IMR-90 (cell line): ENCODE data around the gene ARX. TPM values are rescaled to one million over a fixed set of nuclear protein-coding genes. Genes with fewer than 3 reads are reported as not detected.

Experiments
- ATAC-seq: fragments of 200-7000 bp; cut with Tn5 transposase; 2 replicates; pipeline ENCODE4 v1.9.1; 2020; ENCODE audit warnings: low read depth, mild to moderate bottlenecking, moderate library complexity
- BruUV-seq: library from RNA; stranded (reverse); fragments of 400-500 nt; replicated peaks from 2 replicates; lab custom pipeline; 2021; lab: Mats Ljungman, UMichigan
- CTCF ChIA-PET: fragments of 300-600 bp; formaldehyde crosslinking; extraction: SDS; loops from one replicate; lab custom pipeline; 2021; ENCODE audit warnings: antibody characterized with exemption; lab: Yijun Ruan, JAX
- POLR2A ChIA-PET: fragments of 300-600 bp; sonication (Branson Sonifier 250); formaldehyde crosslinking; loops from one replicate; lab custom pipeline; 2022; ENCODE audit warnings: antibody characterized with exemption; ENCODE audit not compliant: unreplicated experiment; lab: Charles Lee
- DNase-seq: peaks from one replicate; pipeline ENCODE4 v3.0.0; 2013
- H2AFZ ChIP-seq: replicated peaks from 2 replicates; pipeline ENCODE3; 2013; ENCODE audit warnings: low read length, mild to moderate bottlenecking; ENCODE audit not compliant: poor library complexity
- H2AK5ac ChIP-seq: 2 replicates; pipeline ENCODE4 v1.6.1; 2013; ENCODE audit warnings: low read depth, low read length, inconsistent platforms
- H2AK9ac ChIP-seq: replicated peaks from 2 replicates; pipeline ENCODE3; 2013; ENCODE audit warnings: mild to moderate bottlenecking, low read depth, low read length, moderate library complexity; ENCODE audit not compliant: poor library complexity
- H2BK120ac ChIP-seq: 2 replicates; pipeline ENCODE4 v1.6.1; 2013; ENCODE audit warnings: low read depth, low read length, inconsistent platforms
- H2BK15ac ChIP-seq: 3 replicates; pipeline ENCODE4 v1.6.1; 2013; ENCODE audit warnings: low read depth, low read length, inconsistent platforms
- H2BK20ac ChIP-seq: 2 replicates; pipeline ENCODE4 v1.6.1; 2013; ENCODE audit warnings: low read depth, mild to moderate bottlenecking, inconsistent platforms, low read length, moderate library complexity
- H2BK5ac ChIP-seq: 2 replicates; pipeline ENCODE4 v1.6.1; 2013; ENCODE audit warnings: mild to moderate bottlenecking, low read depth, low read length, inconsistent platforms; ENCODE audit not compliant: poor library complexity, severe bottlenecking
- H3K14ac ChIP-seq: replicated peaks from 2 replicates; pipeline ENCODE4 v1.6.1; 2013; ENCODE audit warnings: low read depth, low read length, inconsistent platforms
- H3K18ac ChIP-seq: 2 replicates; pipeline ENCODE4 v1.6.1; 2013; ENCODE audit warnings: low read depth, low read length, control low read depth
- H3K23ac ChIP-seq: 2 replicates; pipeline ENCODE4 v1.6.1; 2013; ENCODE audit warnings: low read depth, low read length, inconsistent platforms
- H3K27ac ChIP-seq: 2 replicates; pipeline ENCODE4 v1.5.1; 2013; ENCODE audit warnings: mild to moderate bottlenecking, control low read depth, low read length; ENCODE audit not compliant: insufficient read depth
- H3K27me3 ChIP-seq: 2 replicates; pipeline ENCODE4 v1.6.1; 2013; ENCODE audit warnings: low read length; ENCODE audit not compliant: control insufficient read depth, insufficient read depth
- H3K36me3 ChIP-seq: 2 replicates; pipeline ENCODE4 v1.6.1; 2013; ENCODE audit warnings: low read length, mixed read lengths; ENCODE audit not compliant: control insufficient read depth, insufficient read depth
- H3K4ac ChIP-seq: 2 replicates; pipeline ENCODE4 v1.6.1; 2013; ENCODE audit warnings: low read depth, low read length, inconsistent platforms
- H3K4me1 ChIP-seq: 2 replicates; pipeline ENCODE4 v1.6.1; 2013; ENCODE audit warnings: low read length, mixed read lengths; ENCODE audit not compliant: control insufficient read depth, insufficient read depth
- H3K4me2 ChIP-seq: 2 replicates; pipeline ENCODE4 v1.6.1; 2013; ENCODE audit warnings: low read depth, mild to moderate bottlenecking, control low read depth, low read length, moderate library complexity
- H3K4me3 ChIP-seq: 2 replicates; pipeline ENCODE4 v1.5.1; 2013; ENCODE audit warnings: low read depth, mild to moderate bottlenecking, control low read depth, low read length, moderate library complexity; ENCODE audit not compliant: insufficient read depth
- H3K56ac ChIP-seq: 2 replicates; pipeline ENCODE4 v1.6.1; 2013; ENCODE audit warnings: low read length, inconsistent platforms; ENCODE audit not compliant: insufficient read depth; ENCODE audit errors: extremely low read depth
- H3K79me1 ChIP-seq, 2 experiments: 2 replicates each; pipeline ENCODE4 v1.6.1; 2013; ENCODE audit warnings: low read length in 2 of 2, inconsistent platforms in 1 of 2, low read depth in 1 of 2
- H3K9ac ChIP-seq: 2 replicates; pipeline ENCODE4 v1.6.1; 2013; ENCODE audit warnings: low read depth, low read length, control low read depth
- H3K9me1 ChIP-seq: 2 replicates; pipeline ENCODE4 v1.6.1; 2013; ENCODE audit warnings: low read length, inconsistent platforms; ENCODE audit not compliant: insufficient read depth
- H3K9me3 ChIP-seq: 2 replicates; pipeline ENCODE4 v1.6.1; 2013; ENCODE audit warnings: low read length; ENCODE audit not compliant: control insufficient read depth, insufficient read depth
- H4K20me1 ChIP-seq: 2 replicates; pipeline ENCODE4 v1.6.1; 2013; ENCODE audit warnings: low read length, inconsistent platforms; ENCODE audit not compliant: insufficient read depth
- H4K5ac ChIP-seq: 2 replicates; pipeline ENCODE4 v1.6.1; 2013; ENCODE audit warnings: mild to moderate bottlenecking, low read depth, low read length, control low read depth
- H4K8ac ChIP-seq, 2 experiments: 2 replicates each; pipeline ENCODE4 v1.6.1; 2013; ENCODE audit warnings: low read depth in 2 of 2, low read length in 2 of 2, control low read depth in 1 of 2, inconsistent platforms in 1 of 2
- H4K91ac ChIP-seq: 2 replicates; pipeline ENCODE4 v1.6.1; 2013; ENCODE audit warnings: low read depth, low read length, inconsistent platforms; ENCODE audit not compliant: insufficient read depth
- BHLHE40 ChIP-seq: fragments of 150-350 bp; IDR thresholded peaks from 2 replicates; pipeline ENCODE4 v1.6.1; 2016; ENCODE audit warnings: mild to moderate bottlenecking, low read depth, low read length
- CEBPB ChIP-seq: IDR thresholded peaks from 2 replicates; pipeline ENCODE4 v1.6.1; 2012; ENCODE audit warnings: low read depth, low read length, improper control_type of control experiment
- CHD1 ChIP-seq: IDR thresholded peaks from 2 replicates; pipeline ENCODE4 v1.6.1; 2012; ENCODE audit warnings: low read depth, low read length, improper control_type of control experiment
- ELK1 ChIP-seq: fragments of 150-350 bp; IDR thresholded peaks from 2 replicates; pipeline ENCODE4 v1.6.1; 2016; ENCODE audit warnings: low read depth, mild to moderate bottlenecking, low read length, moderate library complexity, borderline replicate concordance
- FOS ChIP-seq: fragments of 150-350 bp; IDR thresholded peaks from 2 replicates; pipeline ENCODE4 v1.6.1; 2016; ENCODE audit warnings: low read depth, low read length
- MAFK ChIP-seq: IDR thresholded peaks from 2 replicates; pipeline ENCODE4 v1.6.1; 2012; ENCODE audit warnings: low read depth, low read length, improper control_type of control experiment
- MAZ ChIP-seq: IDR thresholded peaks from 2 replicates; pipeline ENCODE4 v1.6.1; 2012; ENCODE audit warnings: low read depth, mild to moderate bottlenecking, low read length, improper control_type of control experiment, moderate library complexity, borderline replicate concordance
- MXI1 ChIP-seq: IDR thresholded peaks from 2 replicates; pipeline ENCODE4 v1.6.1; 2012; ENCODE audit warnings: low read depth, mild to moderate bottlenecking, low read length, moderate library complexity, borderline replicate concordance
- NFE2L2 ChIP-seq: fragments of 150-350 bp; IDR thresholded peaks from 2 replicates; pipeline ENCODE4 v1.6.1; 2016; ENCODE audit warnings: low read depth, mild to moderate bottlenecking, low read length
- POLR2A ChIP-seq: IDR thresholded peaks from 2 replicates; pipeline ENCODE4 v1.6.1; 2012; ENCODE audit warnings: mild to moderate bottlenecking, low read depth, low read length
- RAD21 ChIP-seq: IDR thresholded peaks from 2 replicates; pipeline ENCODE4 v1.6.1; 2012; ENCODE audit warnings: low read length, improper control_type of control experiment
- RCOR1 ChIP-seq: IDR thresholded peaks from 2 replicates; pipeline ENCODE4 v1.6.1; 2012; ENCODE audit warnings: mild to moderate bottlenecking, low read length, improper control_type of control experiment; ENCODE audit not compliant: insufficient replicate concordance
- RFX5 ChIP-seq: IDR thresholded peaks from 2 replicates; pipeline ENCODE4 v1.8.0; 2012; ENCODE audit warnings: low read depth, mild to moderate bottlenecking, low read length, moderate library complexity
- SMC3 ChIP-seq: fragments of 150-350 bp; IDR thresholded peaks from 2 replicates; pipeline ENCODE4 v1.6.1; 2016; ENCODE audit warnings: low read depth, mild to moderate bottlenecking, antibody characterized with exemption, low read length, moderate library complexity
- USF2 ChIP-seq: fragments of 150-350 bp; IDR thresholded peaks from 2 replicates; pipeline ENCODE4 v1.6.1; 2017; ENCODE audit warnings: mild to moderate bottlenecking, antibody characterized with exemption, low read length, low read depth
- WGBS, 2 experiments: methylation state at CpG; one replicate each; pipeline versions ENCODE4 v1.1.5 to v1.1.7; 2013; ENCODE audit warnings: missing lambda C conversion rate in 2 of 2; ENCODE audit not compliant: insufficient read length in 1 of 2; ENCODE audit errors: extremely low coverage in 2 of 2; 5-methylcytosine and 5-hydroxymethylcytosine counted together
- dilution Hi-C: fragments of 300-500 bp; cut with HindIII; formaldehyde crosslinking; loops from one replicate; pipeline ENCODE4 v1.14.3; 2018; ENCODE audit warnings: low sequenced_read_pairs; ENCODE audit not compliant: unreplicated experiment
- in situ Hi-C: fragments of 300-500 bp; cut with MboI; formaldehyde crosslinking; loops from 3 replicates; pipeline ENCODE4 v1.14.3; 2019; ENCODE audit warnings: low sequenced_read_pairs, inconsistent platforms, mixed read lengths
- intact Hi-C: fragments of 100-400 bp; cut with micrococcal nuclease; formaldehyde crosslinking; loops from 2 replicates; pipeline ENCODE4 v1.10.0; 2022
- polyA plus RNA-seq, 3 experiments: library from polyadenylated mRNA; depleted of rRNA; stranded (reverse); fragments of >200 nt; gene quantifications; 2 replicates each; pipeline ENCODE4 v1.2.3, GENCODE V29; 2012; ENCODE audit warnings: low replicate concordance in 1 of 3
- total RNA-seq: library from RNA; depleted of rRNA; stranded (reverse); fragments of >200 nt; gene quantifications from 2 replicates; pipeline ENCODE4 v1.2.3, GENCODE V29; 2012

ARX gene
- total and polyA plus RNA-seq, 2 of the 4 experiments (the other 2 are of a cell fraction), result not detected

DNA sequence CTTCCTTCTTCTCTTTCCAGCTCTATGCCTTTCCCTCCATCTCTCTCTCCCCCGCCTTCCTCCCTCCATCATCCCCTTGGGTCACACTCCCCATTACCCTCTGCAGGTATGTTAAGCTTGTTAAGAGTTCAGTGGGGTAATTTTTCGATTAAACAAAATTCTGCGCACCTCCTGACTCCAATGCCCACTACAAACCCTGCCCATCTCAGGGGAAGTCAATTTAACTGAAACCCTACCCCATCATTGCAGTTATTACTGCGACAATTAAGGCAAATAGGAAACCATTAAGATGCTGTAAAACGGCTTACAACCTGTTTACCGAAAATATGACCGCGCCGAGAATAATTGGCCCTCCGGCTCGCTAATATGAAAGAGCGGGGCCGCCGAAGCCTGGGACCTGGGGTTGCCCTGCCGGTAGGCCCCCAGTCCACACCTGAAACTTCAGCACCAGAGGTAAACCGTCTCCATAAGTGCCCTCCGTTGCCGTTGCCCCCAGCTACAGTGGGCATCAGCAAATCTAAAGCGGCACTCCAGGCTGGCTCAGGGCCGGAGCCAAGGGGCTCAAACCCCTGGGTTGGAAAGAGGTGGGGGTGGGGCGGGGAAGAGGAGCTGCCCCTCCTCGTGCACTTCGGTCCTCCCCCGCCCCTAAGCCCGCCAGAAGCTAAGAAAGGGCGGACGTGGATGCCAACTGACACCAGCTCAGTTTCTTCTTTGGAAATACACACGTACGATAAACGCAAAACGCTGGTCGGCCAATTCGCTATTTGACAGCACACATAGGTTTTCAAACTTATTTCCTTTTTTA, 4.8 kb downstream of the ARX start:
- Histone ChIP-seq H2AK5ac (no peak overlapping the region), H3K4me1 (no peaks in the 10 kb centered on the region; the same call in 1 of the 2 replicates), H4K5ac (no peak overlapping the region), H3K36me3 (no peaks in the 10 kb centered on the region), H3K14ac (no peak overlapping the region), H2AFZ (no peak overlapping the region), H2BK5ac (no peak overlapping the region), H3K56ac (no peak overlapping the region), H3K4ac (no peak overlapping the region), H3K27me3 (peaks cover 85% of the 10 kb centered on the region), H3K79me1 (no peaks in the 10 kb centered on the region), H4K20me1 (no peaks in the 10 kb centered on the region; the same call in 1 of the 2 replicates), H3K4me2 (no peak overlapping the region), H2BK15ac (no peak overlapping the region), H3K9ac (no peak overlapping the region), H2AK9ac (no peak overlapping the region), H3K27ac (no peak overlapping the region), H3K23ac (no peak overlapping the region), H3K9me3 (peaks cover 11% of the 10 kb centered on the region), H3K4me3 (no peak overlapping the region), H3K9me1 (no peaks in the 10 kb centered on the region), H2BK120ac (no peak overlapping the region), H4K91ac (no peak overlapping the region), H2BK20ac (no peak overlapping the region), H3K18ac (no peak overlapping the region), H4K8ac (no peak overlapping the region)
- DNase-seq, result no peak
- 7% methylated on average over 3 of the region's 33 CpGs; no CpG with 5 or more reads in 1 of the 2 experiments for WGBS, 2 experiments
- no TSS peak for BruUV-seq
- POLR2A ChIA-PET, result interaction anchor here (0.6 kb wide), 1 partner anchor 268 kb away, joined by 5 read pairs; no protein-coding TSS in a partner anchor
- dilution Hi-C loops, result no loop called here
- CTCF ChIA-PET, result no interaction called here
- in situ Hi-C loops, result no loop called here
- intact Hi-C loops, result no loop called here
- no peak for ATAC-seq
- TF ChIP-seq USF2 (no peak), RAD21 (no peak), MAZ (no peak), CHD1 (no peak), MXI1 (no peak), MAFK (no peak), RFX5 (no peak), NFE2L2 (no peak), SMC3 (no peak), RCOR1 (no peak), FOS (no peak), BHLHE40 (no peak), POLR2A (no peak), CEBPB (no peak), ELK1 (no peak)
